ENCODE data around the gene PDLIM4. TPM values are rescaled to one million over a fixed set of nuclear protein-coding genes. Genes with fewer than 3 reads are reported as not detected.

PDLIM4 gene
- total RNA-seq, 1 experiment from 2014 or later = not detected

- DNase-seq (ENCODE audit: low spot score) = no peak
- in situ Hi-C loops (cut with HindIII; ENCODE audit: low sequenced_read_pairs) = no loop called here
Observed at GRCh38 chr5:132275367-132276220, 18.1 kb downstream of the PDLIM4 start.

- in situ Hi-C loops (cut with HindIII; ENCODE audit: low sequenced_read_pairs) = no loop called here
- no peak for DNase-seq (ENCODE audit: low spot score)
Observed at GRCh38 chr5:132277256-132277655, 19.8 kb downstream of the PDLIM4 start.

- in situ Hi-C loops (cut with HindIII; ENCODE audit: low sequenced_read_pairs) = no loop called here
- no peak for DNase-seq (ENCODE audit: low spot score)
Observed at GRCh38 chr5:132277971-132278853, 20.7 kb downstream of the PDLIM4 start.

DNA sequence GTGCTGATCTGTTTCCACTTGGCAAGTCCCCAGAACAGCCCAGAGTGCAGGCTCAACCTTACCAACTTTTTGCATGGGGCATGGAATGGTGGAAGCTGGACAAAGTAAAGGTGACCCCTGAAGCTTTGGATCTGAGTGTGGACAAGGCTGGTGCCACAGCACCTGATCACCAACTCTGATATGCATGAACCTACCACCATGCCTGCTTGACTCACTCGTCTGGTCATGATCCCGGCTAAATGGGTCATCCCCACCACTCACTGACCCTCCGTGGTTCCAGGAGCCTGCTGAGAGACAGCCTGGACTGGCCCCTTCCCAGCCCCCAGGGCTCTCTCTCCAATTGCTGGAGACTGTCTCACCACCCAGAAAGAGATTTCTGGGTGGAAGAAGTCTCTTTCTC lies 22.3 kb downstream of the PDLIM4 start:
- in situ Hi-C loops (cut with HindIII; ENCODE audit: low sequenced_read_pairs) = no loop called here

DNA sequence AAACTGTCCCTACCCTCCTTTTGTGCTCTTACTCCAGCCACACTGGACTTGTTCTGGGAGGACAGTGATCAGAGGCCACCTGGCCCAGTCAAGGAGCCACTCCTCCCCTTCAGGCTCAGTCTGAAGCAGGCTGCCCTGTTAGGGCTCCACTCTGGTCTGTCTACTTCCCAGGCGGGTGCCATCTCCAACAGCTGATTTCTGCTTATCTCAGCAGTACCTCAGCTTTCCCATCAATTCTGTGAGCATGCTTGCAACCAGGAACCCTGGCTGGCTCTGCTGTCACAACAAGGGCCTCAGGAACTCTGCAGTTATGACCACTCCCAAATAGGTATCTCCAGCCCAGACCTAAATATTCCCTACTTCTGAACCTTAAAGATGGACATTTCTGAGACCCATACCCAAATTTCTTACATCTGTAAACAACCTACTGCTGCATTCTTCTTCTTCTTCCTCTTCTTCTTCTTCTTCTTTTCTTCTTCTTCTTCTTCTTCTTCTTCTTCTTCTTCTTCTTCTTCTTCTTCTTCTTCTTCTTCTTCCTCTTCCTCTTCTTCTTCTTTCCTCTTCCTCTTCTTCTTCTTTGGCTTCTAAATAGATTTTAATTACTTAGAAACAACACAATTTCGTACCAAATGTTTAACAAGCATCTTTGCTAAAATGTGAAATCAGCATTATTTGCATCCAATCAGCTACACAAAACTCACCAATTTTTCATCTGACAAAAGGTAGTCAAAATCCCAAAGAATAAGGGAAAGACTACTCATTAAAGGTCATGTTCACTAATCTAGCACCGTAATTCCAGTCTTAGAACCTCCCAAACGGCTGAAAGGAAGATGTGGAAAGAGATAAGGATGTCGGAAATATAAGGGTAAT lies 23.1 kb downstream of the PDLIM4 start:
- in situ Hi-C loops (cut with HindIII; ENCODE audit: low sequenced_read_pairs) = no loop called here
- no peak for DNase-seq (ENCODE audit: low spot score)

More for the DNA sequence above, 22.3 kb downstream of the PDLIM4 start:
- no peak for DNase-seq (ENCODE audit: low spot score)

GRCh38 chr5:132281856-132282614 lies 24.5 kb downstream of the PDLIM4 start:
- no peak for DNase-seq (ENCODE audit: low spot score)

GRCh38 chr5:132283423-132284043 lies 26.0 kb downstream of the PDLIM4 start:
- in situ Hi-C loops (cut with HindIII; ENCODE audit: low sequenced_read_pairs) = no loop called here
- peak; percentile 61 for DNase-seq (ENCODE audit: low spot score)

More at GRCh38 chr5:132281856-132282614, 24.5 kb downstream of the PDLIM4 start:
- in situ Hi-C loops (cut with HindIII; ENCODE audit: low sequenced_read_pairs) = no loop called here

- in situ Hi-C loops (cut with HindIII; ENCODE audit: low sequenced_read_pairs) = no loop called here
Observed at GRCh38 chr5:132289097-132289496, 31.6 kb downstream of the PDLIM4 start.

GRCh38 chr5:132291026-132291425 lies 33.5 kb downstream of the PDLIM4 start:
- in situ Hi-C loops (cut with HindIII; ENCODE audit: low sequenced_read_pairs) = no loop called here
- DNase-seq (ENCODE audit: low spot score) = no peak

More at GRCh38 chr5:132289097-132289496, 31.6 kb downstream of the PDLIM4 start:
- no peak for DNase-seq (ENCODE audit: low spot score)

- DNase-seq (ENCODE audit: low spot score) = peak; percentile 89
- in situ Hi-C loops (cut with HindIII; ENCODE audit: low sequenced_read_pairs) = no loop called here
Observed at GRCh38 chr5:132293066-132293991, 35.8 kb downstream of the PDLIM4 start.

DNA sequence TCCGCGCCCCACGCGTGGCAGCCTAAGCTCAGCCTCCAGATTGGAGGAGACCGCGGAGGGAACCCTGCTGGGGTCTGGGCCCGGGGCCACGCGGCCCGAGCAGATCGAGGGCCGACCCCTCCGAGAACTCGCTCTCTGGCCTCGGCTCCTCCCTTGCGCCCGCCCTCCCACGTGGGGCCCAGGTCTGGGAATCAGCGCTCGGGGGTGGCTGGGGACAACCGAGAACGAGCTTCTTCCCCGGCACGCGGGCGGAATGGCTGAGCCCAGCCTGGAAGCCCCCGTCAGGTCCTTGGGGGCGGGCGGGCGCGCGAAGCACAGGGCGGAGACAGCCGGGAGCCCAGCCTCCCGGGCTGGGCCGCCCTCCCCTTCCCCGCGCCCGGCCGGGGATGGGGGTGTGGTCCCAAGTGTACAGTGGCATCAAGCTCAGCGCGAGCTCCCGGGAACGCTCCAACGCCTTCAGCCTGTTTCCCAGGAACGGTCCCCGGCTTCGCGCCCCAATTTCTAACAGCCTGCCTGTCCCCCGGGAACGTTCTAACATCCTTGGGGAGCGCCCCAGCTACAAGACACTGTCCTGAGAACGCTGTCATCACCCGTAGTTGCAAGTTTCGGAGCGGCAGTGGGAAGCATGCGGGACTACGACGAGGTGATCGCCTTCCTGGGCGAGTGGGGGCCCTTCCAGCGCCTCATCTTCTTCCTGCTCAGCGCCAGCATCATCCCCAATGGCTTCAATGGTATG lies 36.7 kb downstream of the PDLIM4 start, which contains the start of gene SLC22A4:
Gene SLC22A4, plus strand, starts transcription at position 403 of the 736 bp plus-strand sequence. Its CDS starts 223 bp downstream, at position 626.
- peak; percentile 86 for DNase-seq (ENCODE audit: low spot score)
- in situ Hi-C loops (cut with HindIII; ENCODE audit: low sequenced_read_pairs) = no loop called here

DNA sequence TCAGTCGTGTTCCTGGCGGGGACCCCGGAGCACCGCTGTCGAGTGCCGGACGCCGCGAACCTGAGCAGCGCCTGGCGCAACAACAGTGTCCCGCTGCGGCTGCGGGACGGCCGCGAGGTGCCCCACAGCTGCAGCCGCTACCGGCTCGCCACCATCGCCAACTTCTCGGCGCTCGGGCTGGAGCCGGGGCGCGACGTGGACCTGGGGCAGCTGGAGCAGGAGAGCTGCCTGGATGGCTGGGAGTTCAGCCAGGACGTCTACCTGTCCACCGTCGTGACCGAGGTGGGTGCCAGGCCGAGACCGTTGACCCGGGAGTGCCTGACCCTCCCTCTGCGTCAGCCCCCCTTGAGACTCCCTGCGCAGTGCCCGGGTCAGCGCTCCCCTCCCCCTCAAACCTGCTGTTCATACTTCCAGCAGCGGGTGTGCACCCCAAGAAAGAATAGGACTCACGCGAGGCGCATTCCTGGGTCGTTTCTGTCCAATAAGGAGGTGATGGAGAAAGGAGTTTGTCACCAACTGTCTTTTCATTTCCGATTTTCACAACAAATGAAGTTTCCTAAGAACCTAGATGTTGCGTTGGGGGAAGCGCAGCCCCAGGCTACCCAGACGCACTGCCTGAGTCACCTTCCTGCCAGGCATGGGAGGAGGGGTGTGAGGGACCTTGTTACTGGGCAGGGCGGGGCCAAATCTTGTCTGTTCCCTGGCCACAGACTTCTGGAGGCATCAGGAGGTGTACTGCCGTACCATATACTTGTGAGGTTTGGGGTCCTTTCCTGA lies 37.4 kb downstream of the PDLIM4 start:
- peak; percentile 37 for DNase-seq (ENCODE audit: low spot score)

GRCh38 chr5:132295505-132296411 lies 38.3 kb downstream of the PDLIM4 start:
- peak; percentile 53 for DNase-seq (ENCODE audit: low spot score)
- in situ Hi-C loops (cut with HindIII; ENCODE audit: low sequenced_read_pairs) = no loop called here

More for the DNA sequence above, 37.4 kb downstream of the PDLIM4 start:
- in situ Hi-C loops (cut with HindIII; ENCODE audit: low sequenced_read_pairs) = no loop called here

DNA sequence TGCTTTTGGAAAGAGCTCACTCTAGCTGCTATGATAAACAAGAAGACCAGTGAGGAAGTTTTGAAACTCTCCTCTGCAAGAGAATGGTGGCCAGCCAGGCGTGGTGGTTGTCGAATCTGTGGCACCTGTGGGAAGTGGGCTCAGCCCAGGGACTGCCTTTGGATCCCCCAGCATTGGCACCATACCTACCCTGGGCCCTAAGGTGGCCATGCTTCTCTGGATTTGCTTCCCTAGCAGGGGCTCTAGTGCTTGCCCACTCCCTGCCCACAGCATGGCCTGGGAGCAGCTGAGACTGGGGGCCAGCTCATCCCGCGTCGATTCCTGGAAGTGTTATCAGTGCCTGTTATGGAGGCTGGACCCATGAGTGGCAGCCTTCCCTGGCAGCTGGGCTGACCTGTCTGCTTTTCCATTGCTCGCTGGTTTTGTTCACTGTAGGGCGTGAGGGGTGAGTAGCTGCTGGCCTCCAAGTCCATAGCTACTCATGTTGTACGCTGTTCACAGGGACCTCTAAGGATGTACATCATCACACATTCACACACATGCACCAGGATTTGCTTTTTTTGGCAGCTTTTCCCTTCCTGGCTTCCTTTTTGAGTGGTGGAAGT lies 39.0 kb downstream of the PDLIM4 start:
- in situ Hi-C loops (cut with HindIII; ENCODE audit: low sequenced_read_pairs) = no loop called here
- no peak for DNase-seq (ENCODE audit: low spot score)
